ENCODE results near the gene RNFT2.
"Not testable (repeated sequence)": the region's sequence is repeated elsewhere in the genome, so short reads cannot be mapped to it uniquely, and the experiment has no call there.

Gene RNFT2

DNA sequence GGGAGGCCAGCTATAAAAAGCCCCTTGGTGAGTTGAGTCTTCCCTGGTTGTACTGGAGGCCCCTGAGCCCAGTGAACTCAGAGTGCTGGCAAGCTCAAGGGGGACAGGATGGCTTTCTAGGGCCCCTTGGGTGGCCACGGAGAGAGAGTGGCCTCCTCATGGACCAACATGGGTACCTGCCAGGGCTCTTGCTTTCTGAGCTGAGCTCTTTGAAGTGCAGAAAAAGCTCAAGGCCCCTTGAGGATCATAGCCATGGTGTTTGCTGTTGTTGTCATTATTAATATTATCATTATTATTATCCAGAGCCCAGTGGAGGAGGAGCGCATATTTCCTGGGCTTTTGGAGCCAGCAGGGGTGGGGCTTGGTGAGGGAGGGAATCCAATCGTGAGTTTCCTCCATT, 6.7 kb downstream of the RNFT2 start:
- no peak for DNase-seq (ENCODE audit: low read depth)

DNA sequence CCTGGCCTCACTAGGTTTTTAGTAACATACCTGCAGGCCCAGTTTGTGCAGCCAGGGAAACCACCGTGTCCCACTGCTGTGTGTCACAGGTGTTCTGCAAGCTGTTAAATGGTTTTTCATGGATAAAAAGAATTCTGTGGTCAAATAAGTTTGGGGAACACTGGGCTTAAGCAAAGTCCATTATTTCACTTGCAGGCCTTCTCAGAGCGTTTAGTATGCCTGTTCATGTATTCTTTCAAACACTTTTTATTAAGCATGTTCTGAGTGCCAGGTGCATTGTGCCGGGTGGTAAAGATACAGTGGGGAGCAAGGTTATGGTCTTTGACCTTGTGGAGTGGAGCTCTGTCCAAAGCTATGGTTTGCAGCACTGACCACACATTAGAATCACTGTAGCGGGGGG, 7.4 kb downstream of the RNFT2 start:
- DNase-seq (ENCODE audit: low read depth), result no peak

DNA sequence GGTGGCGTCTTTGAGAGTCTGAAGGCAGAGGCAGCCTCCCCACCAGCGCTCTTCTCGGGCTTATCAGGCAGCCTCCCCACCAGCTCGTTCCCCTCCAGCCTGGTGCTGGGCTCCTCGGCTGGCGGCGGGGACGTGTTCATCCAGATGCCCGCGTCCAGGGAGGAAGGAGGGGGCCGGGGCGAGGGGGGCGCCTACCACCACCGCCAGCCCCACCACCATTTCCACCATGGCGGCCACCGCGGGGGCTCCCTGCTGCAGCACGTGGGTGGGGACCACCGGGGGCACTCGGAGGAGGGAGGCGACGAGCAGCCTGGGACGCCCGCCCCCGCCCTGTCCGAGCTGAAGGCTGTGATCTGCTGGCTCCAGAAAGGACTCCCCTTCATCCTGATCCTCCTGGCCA, 11.8 kb downstream of the RNFT2 start:
- no peak for DNase-seq (ENCODE audit: low read depth)

DNA sequence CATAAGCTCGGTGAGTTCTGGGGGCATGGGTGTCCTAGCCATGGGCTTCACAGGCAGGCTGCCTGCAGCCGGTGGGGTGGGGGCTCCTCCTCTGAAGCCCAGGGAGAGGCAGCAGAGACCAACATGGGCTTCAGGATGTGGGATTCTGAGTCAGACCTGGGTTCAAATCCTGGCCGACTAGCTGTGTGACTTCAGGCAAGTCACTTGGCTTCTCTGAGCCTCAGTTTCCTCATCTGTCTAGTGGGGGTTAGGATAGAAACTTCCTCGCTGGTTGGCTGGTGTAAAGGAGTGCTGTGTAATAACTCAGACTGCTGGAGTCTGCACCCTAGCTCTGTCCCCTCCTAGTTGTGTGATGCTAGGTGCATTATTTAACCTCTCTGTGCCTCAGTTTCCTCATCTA, 12.2 kb downstream of the RNFT2 start:
- DNase-seq (ENCODE audit: low read depth), result no peak

DNA sequence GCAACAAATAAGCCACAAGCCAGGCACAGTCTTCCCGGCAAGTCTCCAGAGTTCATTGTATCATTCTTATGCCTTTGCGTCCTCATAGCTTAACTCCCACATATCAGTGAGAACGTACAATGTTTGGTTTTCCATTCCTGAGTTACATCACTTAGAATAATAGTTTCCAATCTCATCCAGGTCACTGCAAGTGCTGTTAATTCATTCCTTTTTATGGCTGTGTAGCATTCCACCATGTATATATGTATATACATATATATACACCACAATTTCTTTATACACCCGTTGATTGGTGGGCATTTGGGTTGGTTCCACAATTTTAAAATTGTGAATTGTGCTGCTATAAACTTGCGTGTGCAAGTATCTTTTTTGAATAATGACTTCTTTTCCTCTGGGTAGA, 16.0 kb downstream of the RNFT2 start:
- not testable (repeated sequence) for DNase-seq (ENCODE audit: low read depth)

DNA sequence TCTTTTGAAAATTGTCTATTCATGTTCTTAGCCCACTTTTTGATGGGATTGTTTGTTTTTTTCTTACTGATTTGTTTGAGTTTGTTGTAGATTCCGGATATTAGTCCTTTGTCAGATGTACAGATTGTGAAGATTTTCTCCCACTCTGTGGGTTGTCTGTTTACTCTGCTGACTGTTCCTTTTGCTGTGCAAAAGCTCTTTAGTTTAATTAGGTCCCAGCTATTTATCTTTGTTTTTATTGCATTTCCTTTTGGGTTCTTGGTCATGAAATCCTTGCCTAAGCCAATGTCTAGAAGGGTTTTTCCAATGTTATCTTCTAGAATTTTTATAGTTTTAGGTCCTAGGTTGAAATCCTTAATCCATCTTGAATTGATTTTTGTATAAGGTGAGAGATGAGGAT, 16.7 kb downstream of the RNFT2 start:
- DNase-seq (ENCODE audit: low read depth), result not testable (repeated sequence)

DNA sequence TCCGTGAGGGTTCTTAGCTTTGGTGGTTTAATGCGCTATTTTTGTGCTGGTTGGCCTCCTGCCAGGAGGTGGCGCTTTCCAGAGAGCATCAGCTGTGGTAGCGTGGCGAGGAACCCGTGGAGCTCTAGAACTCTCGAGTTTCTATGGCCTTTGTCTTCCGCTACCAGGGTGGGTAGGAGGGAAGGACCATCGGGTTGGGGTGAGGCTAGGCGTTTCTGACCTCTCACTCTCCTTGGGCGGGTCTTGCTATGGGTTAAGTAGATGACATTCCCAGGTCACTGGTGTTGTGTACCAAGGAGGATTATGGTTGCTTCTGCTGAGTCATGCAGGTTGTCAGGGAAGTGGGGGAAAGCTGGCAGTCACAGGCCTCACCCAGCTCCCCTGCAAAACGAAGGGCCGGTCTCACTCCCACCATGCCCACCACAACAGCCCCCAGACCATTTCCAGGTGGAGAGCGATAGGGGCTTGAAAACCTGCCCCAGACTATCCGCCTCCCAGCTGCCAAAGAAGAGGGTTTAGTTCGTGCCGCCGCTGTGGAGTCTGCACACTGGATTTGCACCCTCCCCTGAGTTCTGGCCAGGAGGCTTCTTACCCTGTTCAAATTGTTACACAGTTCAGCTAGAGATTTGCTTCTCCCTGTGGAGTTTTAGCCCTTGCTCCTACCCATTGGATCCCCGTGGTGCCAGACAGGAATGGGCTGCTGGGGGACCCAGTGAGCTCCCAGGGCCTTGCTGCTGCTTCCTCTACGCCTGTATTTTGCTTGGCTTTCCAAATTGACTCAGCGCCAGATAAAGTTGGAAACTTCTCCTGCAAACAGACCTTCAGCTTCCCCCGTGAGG, 21.9 kb downstream of the RNFT2 start:
- no peak for DNase-seq (ENCODE audit: low read depth)

DNA sequence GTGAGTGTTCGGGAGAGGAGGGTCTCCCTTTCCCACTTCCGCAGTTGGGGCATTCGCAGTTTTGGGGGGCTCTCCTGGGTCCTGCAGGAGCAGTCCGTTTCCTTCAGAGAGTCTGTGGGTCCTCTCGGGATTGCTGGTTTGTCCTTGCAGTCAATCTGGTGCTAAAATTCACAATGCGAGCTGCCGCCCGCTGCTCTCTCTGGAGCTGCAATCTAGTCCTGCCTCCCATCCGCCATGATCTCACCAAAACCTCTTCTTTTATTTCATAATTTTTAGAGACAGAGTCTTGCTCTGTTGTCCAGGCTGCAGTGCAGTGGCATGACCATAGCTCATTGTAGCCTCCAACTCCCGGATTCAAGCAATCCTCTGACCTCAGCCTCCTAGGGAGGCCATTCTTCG, 22.5 kb downstream of the RNFT2 start:
- DNase-seq (ENCODE audit: low read depth), result no peak

DNA sequence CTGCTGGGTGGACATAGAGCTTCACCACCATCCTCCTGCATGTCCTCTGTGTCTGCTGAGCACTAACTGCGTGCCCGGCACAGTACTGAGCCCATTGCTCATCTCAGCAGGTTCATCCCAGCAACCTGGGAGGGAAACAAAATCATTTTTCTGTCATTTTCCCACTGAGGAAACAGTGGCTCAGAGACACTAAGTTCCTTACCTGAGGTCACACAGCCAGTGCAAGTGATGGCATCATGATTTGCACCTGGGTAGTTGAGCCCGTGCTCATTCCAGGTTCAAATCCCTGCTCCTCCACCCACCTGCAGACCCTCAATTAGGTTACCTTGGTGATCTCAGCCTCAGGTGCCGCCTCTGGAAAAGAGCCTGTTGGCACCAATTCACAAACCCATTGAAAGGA, 23.4 kb downstream of the RNFT2 start:
- no peak for DNase-seq (ENCODE audit: low read depth)

DNA sequence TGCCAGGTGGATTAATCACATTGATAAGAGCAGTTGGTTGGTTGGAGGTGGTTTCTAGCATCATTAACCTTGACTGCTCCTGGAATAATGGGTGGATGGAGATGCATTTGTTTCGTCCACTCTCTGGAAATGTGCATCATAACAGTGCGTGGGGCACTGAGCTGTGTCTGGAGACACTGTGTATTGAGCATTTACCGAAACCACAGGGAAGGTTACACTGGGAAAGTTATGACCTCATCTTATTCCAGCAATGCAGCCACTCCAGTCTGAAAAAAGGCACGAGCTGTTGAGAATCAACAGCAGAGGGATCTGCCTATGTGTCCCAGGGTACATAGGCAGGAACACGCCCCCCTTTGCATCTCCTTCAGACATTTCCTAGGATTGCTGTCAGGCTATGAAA, 27.2 kb downstream of the RNFT2 start:
- DNase-seq (ENCODE audit: low read depth), result no peak

DNA sequence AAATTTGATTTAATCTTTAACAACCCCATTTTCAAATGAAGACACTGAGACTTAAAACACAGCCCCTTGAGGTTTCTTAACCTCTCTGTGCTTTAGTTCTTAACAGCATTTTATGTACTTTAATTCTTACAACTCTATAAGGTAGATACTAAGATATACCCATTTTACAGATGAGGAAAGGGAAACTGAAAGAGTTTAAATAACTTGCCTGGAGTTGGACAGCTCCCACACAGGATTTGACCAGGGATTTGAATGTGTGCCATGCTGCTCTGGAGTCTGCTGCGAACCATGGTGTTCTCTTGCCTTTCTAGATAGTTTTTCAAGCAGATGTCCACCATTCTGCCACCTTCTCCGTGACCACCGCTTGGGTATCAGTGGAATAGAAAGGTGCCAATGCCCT, 28.2 kb downstream of the RNFT2 start:
- DNase-seq (ENCODE audit: low read depth), result no peak

DNA sequence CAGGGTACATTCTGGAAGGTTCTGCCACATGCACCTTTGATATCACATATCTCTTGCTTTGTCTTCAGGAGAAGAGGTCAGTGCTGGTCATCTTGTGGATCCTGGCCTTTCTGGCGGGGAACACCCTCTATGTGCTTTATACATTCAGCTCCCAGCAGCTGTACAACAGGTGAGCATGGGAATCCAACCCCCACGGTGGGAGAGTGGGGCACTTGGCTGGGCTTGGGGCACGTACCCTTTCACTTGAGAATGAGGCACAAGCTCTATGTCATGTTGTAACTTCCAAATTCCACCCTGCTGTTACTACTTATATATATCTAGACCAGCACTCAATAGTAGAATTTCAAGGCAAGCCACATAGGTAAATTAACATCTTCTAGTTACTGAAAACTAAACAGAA, 28.6 kb downstream of the RNFT2 start:
- DNase-seq (ENCODE audit: low read depth), result no peak

DNA sequence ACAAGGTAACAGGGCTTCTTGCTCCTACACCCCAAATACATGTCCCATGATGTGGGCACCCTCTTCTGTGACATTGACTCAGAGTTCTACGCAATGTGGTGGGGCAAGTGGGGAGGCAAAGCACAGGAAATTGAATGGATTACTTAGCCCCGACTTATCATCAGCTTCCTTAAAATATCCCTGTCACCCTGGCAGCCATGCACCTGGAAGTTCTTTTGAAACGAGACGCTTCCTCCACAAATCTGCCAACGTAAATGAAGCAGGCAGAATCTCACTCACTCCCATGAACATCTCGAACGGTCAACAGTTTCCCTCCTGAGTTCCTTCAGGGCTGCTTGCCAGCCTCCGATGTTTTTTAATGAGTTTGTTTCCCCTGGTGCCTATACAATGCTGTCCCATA, 33.5 kb downstream of the RNFT2 start:
- no peak for DNase-seq (ENCODE audit: low read depth)

DNA sequence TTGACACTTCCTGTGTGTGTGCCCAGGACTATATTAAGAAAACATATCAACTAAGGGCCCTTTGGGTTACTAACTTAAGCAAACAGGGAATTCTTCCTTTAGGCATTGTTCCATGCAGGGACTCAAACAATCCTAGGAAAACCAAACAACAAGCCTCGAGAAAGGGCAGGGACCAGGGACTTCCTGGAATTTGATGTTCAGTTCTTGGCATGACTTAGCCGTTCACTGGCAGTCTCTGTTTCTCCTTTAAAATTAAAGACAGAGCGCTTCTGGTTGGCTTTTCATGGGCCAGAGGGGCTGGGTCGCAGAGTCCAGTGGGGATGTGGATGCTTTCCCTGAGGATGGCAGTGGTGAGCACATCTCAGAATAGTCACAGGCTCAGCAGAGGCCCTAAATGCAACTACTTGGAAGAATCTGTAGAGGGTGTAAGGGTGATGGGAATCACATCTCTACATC, 35.2 kb downstream of the RNFT2 start:
- DNase-seq (ENCODE audit: low read depth), result peak; percentile 13

DNA sequence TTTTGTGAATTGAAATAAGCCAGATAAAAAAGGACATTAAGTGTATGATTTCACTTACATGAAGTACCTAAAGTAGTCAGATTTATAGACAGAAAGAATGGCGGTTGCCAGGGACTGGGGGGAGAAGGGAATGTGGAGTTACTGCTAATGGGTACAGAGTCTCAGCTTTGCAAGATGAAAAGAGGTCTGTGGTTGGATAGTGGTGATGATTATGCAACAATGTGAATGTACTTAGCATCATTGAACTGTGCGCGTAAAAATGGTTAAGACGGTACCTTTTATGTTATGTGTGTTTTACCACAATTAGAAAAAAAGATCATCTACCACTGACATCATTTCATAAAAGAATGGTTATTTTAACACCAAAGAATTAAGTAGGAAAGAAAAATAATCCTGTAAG, 35.9 kb downstream of the RNFT2 start:
- DNase-seq (ENCODE audit: low read depth), result no peak

DNA sequence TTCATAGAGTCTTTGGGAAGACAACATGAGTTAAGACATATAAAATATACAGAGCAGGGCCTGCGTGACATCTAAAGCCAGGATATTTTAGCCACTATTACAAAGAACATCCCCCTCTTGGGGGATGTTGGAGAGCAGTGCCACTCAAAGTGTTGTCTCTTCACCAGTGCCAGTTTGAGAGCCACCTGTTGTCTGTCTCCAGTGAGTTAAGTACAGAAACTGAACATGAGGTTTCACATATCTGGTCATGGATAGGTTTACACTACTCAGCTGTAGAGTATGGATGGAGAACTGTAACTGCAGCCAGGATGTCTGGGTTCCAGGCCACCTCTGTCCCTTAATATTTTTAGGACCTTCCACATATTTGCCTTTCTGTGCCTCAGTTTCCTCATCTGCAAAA, 39.1 kb downstream of the RNFT2 start:
- no peak for DNase-seq (ENCODE audit: low read depth)

DNA sequence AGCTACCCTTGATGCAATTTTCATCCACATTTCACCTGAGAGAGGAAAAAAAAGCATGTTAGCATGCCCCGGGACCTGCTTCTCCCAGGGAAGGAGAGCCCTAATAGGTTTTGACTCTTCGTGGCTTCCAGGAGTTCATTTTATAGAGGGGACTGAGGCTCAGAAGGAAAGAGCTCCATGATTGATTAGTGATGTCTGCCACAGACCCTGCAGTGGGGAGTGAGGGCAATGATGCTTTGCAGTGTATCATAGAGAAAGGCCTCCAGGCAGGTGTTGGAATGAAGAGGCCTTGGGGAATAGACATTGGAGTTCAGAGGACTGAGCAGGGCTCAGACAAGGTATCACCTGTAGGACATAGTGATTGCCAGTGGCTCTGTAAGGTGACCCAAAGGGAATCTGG, 41.5 kb downstream of the RNFT2 start:
- no peak for DNase-seq (ENCODE audit: low read depth)

DNA sequence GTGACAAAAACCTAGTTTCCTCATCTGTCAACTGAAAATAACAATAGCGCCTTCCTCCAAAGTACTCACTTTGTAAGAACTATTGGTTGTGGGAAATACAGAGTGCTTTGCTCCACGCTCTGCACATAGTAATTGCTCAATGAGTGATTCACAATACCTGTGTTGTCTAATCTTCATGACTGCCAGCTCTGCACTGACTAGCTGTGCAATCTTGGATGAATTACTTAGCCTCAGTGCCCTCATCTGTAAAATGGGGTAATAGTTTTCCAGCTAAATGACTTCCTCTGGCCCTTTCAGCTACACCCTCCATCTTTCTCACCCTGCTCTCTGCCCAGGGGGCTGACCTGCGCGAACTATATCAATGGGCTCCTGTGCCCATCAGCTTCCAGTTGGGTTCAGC, 42.8 kb downstream of the RNFT2 start:
- no peak for DNase-seq (ENCODE audit: low read depth)

DNA sequence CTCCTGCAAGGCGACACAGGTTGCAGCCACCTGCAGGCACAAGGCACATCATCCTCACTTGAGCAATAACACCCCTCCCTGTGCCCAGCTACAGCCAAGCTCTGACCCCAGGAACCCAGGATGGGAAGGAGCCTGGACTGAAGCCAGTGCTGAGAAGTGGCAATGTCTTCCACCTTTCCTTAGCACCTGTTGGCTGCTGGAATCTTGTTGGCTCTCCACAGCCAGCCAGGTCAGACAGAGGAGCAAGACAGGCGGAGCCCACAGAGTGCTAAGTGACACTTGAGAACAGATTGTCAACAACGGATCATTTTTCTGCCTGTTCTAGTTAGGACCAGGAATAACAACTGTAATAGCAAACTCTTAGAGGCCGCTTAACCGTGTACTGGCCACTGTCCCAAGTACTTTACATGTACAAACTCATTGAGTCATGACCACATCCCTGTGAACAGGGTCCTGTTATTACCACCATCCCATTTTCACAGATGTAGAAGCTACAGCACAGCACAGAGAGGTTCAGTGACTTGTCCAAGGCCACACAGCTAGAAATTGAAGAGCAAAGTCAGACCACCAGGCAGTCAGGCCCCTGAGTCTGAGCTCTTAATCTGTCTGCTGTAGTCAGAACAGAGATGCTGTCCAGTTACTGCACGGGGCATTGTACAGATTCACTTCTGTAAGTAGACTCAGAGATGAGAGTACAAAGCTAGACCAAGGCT, 45.6 kb downstream of the RNFT2 start:
- DNase-seq (ENCODE audit: low read depth), result no peak

DNA sequence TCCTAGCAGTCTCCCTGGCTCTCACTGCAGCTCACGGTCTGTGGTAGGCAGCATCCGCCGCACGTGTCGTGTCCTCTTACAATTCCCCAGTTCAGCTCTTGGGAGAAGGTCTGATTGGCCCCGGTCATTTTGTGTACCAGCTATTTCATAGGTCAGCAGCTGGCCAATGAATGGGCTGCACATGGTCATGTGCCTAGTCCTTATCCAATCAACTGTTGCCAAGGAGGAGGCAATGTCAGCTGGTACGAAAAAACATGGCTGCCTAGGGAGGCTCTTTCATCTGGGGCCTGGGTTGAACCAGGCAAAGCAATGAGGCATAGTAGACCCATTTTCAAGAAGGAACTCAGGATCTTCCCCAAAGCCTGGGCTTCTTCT, 46.1 kb downstream of the RNFT2 start:
- no peak for DNase-seq (ENCODE audit: low read depth)

DNA sequence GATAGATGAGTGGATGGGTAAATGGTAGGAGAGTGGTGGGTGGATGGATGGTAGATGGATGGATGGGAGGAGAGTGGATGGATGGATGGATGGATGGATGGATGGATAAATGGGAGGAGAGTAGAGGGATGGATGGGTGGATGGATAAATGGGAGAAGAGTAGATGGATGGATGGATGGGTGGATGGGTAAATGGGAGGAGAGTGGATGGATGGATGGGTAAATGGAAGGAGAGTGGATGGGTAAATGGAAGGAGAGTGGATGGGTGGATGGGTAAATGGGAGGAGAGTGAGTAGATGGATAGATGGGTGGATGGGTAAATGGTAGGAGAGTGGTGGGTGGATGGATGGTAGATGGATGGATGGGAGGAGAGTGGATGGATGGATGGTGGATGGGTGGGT, 51.4 kb downstream of the RNFT2 start:
- not testable (repeated sequence) for DNase-seq (ENCODE audit: low read depth)

DNA sequence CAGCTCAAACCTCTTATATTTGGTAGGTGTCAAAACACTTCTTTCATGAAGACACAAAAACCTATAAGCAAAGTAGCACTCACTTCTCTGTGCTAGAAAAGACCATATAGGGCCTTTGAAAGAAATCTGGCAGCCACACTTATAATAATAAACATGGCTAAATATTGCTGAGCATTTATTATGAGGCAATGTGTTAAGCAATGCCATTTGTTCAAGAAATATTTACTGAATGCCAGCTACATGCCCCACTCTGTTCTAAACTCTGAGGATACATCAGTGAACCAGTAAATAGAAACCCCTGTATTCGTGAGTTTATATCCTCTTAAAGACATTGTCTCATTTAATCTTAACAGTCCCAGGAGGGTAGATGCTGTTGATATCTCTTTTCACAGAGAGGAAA, 52.0 kb downstream of the RNFT2 start:
- no peak for DNase-seq (ENCODE audit: low read depth)

DNA sequence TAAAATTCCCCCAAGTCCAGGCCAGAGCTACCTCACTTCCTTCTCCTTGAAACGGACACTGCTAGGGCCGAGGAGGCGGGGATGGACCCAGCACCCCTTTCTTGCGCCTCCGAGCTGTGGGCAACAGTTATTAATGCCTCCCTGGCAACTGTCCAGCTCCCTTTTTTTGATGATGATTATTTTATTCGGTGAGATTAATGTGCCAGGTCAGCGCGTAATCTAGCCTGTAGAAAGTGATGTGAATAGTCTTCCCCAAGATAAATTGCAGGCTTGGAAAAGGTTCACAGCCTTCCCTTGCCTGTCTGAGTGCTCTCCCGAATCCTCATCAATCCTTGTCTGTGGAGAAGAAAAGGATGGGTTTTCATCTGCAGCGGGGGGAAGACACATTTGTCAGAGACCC, 54.3 kb downstream of the RNFT2 start:
- no peak for DNase-seq (ENCODE audit: low read depth)

DNA sequence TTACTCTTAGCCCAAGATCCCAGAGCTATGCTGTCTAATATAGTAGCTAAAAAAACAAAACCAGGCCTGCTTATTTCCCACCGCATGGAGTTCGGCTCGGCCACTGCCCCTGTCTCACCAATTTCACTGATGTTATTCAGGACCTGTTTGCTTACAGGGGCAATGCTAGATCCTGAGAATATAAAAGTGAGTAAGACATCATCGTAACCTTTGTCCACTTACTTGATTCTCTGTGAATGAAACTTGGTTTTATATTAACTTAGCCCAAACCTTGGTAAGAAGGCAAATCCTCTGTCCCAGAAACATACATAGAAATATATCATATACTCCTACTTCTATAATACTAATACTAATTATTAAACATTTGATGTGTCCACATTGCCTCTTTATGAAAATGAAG, 56.6 kb downstream of the RNFT2 start:
- DNase-seq (ENCODE audit: low read depth), result no peak

Measured in iris pigment epithelial cell (primary cell).